Neural crest cell (in vitro differentiated cells): ENCODE measurements around the gene CLCN3. TPM values are rescaled to one million over a fixed set of nuclear protein-coding genes. Genes with fewer than 3 reads are reported as not detected.
"Not testable (repeated sequence)": the region's sequence is repeated elsewhere in the genome, so short reads cannot be mapped to it uniquely, and the experiment has no call there.

ENCODE experiments used
- DNase-seq: peaks from one replicate; pipeline ENCODE4 v3.0.0; 2021; ENCODE audit warnings: low read depth, mixed read lengths, low spot score
- H3K27ac Mint-ChIP-seq: one replicate; pipeline ENCODE4 v1.8.0; 2021; ENCODE audit warnings: mild to moderate bottlenecking, mixed read lengths; ENCODE audit not compliant: unreplicated experiment
- H3K27me3 Mint-ChIP-seq: 2 replicates; pipeline ENCODE4 v1.8.0; 2021; ENCODE audit warnings: low read depth, mild to moderate bottlenecking, mixed read lengths
- H3K36me3 Mint-ChIP-seq: 2 replicates; pipeline ENCODE4 v1.8.0; 2021; ENCODE audit warnings: low read depth, mild to moderate bottlenecking, mixed read lengths
- H3K4me1 Mint-ChIP-seq: 2 replicates; pipeline ENCODE4 v1.8.0; 2021; ENCODE audit warnings: mixed read lengths
- H3K4me3 Mint-ChIP-seq: one replicate; pipeline ENCODE4 v1.8.0; 2021; ENCODE audit warnings: mild to moderate bottlenecking, mixed read lengths
- H3K9me3 Mint-ChIP-seq: 2 replicates; pipeline ENCODE4 v1.8.0; 2021; ENCODE audit warnings: mixed read lengths
- CTCF ChIP-seq: fragments of 200-600 bp; sonication (generic); conservative IDR thresholded peaks from 2 replicates; pipeline ENCODE4 v1.5.0; 2021; ENCODE audit warnings: antibody characterized with exemption, mild to moderate bottlenecking
- total RNA-seq: library from RNA; stranded (reverse); gene quantifications from 2 replicates; pipeline ENCODE4 v1.2.1, GENCODE V29; 2021

The CLCN3 gene
- total RNA-seq, 1 donor from 2014 or later: 38.0 TPM

- no peak for DNase-seq
- H3K27me3 Mint-ChIP-seq: no peaks in the 10 kb centered on the region
- H3K4me1 Mint-ChIP-seq: no peaks in the 10 kb centered on the region
- no peaks in the 10 kb centered on the region for H3K36me3 Mint-ChIP-seq
- H3K27ac Mint-ChIP-seq: no peak overlapping the region
- no peak for TF ChIP-seq CTCF
- no peaks in the 10 kb centered on the region for H3K9me3 Mint-ChIP-seq
- no peak overlapping the region for H3K4me3 Mint-ChIP-seq
These were observed 148.0 kb downstream of the CLCN3 start for GRCh38 chr4:169768385-169768784.

GRCh38 chr4:169770416-169770815 is 150.0 kb downstream of the CLCN3 start:
- DNase-seq: no peak
- Mint-ChIP-seq H3K27me3 (no peaks in the 10 kb centered on the region), H3K4me3 (no peak overlapping the region), H3K9me3 (no peaks in the 10 kb centered on the region), H3K4me1 (no peaks in the 10 kb centered on the region), H3K36me3 (no peaks in the 10 kb centered on the region), H3K27ac (no peak overlapping the region)
- no peak for TF ChIP-seq CTCF

GRCh38 chr4:169771556-169772080 is 151.2 kb downstream of the CLCN3 start:
- H3K27me3 Mint-ChIP-seq, H3K4me1 Mint-ChIP-seq, H3K36me3 Mint-ChIP-seq, H3K9me3 Mint-ChIP-seq, H3K4me3 Mint-ChIP-seq, DNase-seq, H3K27ac Mint-ChIP-seq: not testable (repeated sequence)

Other genes with a start within 250 kb of the CLCN3 start
- 13.0 and 14.7 TPM in 2 replicates for gene NEK1, start 8.0 kb upstream of the CLCN3 start, total RNA-seq
- 49.8 and 53.6 TPM in 2 replicates for gene HPF1, start 137.4 kb downstream of the CLCN3 start, total RNA-seq